Astrocyte of the spinal cord (primary cell): ENCODE data around the gene MPV17.
"Not testable (repeated sequence)": the region's sequence is repeated elsewhere in the genome, so short reads cannot be mapped to it uniquely, and the experiment has no call there.

Experiments
- DNase-seq: peaks from one replicate; pipeline ENCODE4 v3.0.0; 2011; ENCODE audit warnings: low read depth, low spot score
- H3K4me3 ChIP-seq: 2 replicates; pipeline ENCODE4 v1.5.1; 2011; ENCODE audit warnings: low read depth, mild to moderate bottlenecking, low read length, moderate library complexity
- CTCF ChIP-seq: IDR thresholded peaks from 2 replicates; pipeline ENCODE4 v1.5.1; 2012; ENCODE audit warnings: low read depth, mild to moderate bottlenecking, low read length, inconsistent platforms
- in situ Hi-C: cut with HindIII; loops from 2 replicates; pipeline ENCODE4 v1.10.0; 2017; ENCODE audit warnings: low sequenced_read_pairs

The MPV17 gene

GRCh38 chr2:27306573-27307286 is 16.2 kb downstream of the MPV17 start:
- DNase-seq = no peak
- no peak for TF ChIP-seq CTCF
- in situ Hi-C loops = no loop called here
- H3K4me3 ChIP-seq = no peak overlapping the region

- no peak for DNase-seq
- H3K4me3 ChIP-seq = no peak overlapping the region
- no peak for TF ChIP-seq CTCF
- in situ Hi-C loops = no loop called here
These were observed 16.8 kb downstream of the MPV17 start for GRCh38 chr2:27306136-27306535.

GRCh38 chr2:27305516-27305915 is 17.4 kb downstream of the MPV17 start:
- in situ Hi-C loops = no loop called here
- no peak overlapping the region for H3K4me3 ChIP-seq
- DNase-seq = no peak
- no peak for TF ChIP-seq CTCF

- no peak for TF ChIP-seq CTCF
- in situ Hi-C loops = no loop called here
- no peak for DNase-seq
- H3K4me3 ChIP-seq = no peak overlapping the region
These were observed 18.2 kb downstream of the MPV17 start for GRCh38 chr2:27304488-27305240.

GRCh38 chr2:27303093-27304025 is 19.5 kb downstream of the MPV17 start:
- in situ Hi-C loops = no loop called here
- TF ChIP-seq CTCF = peak; percentile 89
- peak; percentile 56 for DNase-seq
- no peak overlapping the region for H3K4me3 ChIP-seq

- DNase-seq, H3K4me3 ChIP-seq, in situ Hi-C loops: not testable (repeated sequence)
These were observed 22.3 kb downstream of the MPV17 start for GRCh38 chr2:27300606-27301005.
